ENCODE results near the gene TMEM11.

DNA sequence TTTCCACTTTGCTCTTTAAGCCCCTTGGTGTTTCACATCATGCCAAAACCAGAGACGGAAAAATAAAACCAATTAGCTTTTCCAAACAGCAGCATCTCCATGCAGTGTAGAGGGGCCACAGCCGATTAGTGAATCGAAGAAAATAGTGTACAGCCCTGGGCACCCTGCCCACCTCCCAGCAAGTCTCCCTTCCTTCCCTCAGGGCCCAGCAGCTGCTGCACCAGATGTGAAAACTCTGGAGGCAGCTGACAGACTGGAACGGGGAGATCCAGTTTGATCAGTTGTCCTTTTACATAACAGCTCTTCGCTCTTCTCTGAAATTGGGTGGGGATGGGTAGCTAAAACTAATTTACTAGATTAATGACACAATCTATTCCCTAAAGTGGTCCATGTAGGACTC lies 19.3 kb downstream of the TMEM11 start:
- TF ChIP-seq, protein P1, sequence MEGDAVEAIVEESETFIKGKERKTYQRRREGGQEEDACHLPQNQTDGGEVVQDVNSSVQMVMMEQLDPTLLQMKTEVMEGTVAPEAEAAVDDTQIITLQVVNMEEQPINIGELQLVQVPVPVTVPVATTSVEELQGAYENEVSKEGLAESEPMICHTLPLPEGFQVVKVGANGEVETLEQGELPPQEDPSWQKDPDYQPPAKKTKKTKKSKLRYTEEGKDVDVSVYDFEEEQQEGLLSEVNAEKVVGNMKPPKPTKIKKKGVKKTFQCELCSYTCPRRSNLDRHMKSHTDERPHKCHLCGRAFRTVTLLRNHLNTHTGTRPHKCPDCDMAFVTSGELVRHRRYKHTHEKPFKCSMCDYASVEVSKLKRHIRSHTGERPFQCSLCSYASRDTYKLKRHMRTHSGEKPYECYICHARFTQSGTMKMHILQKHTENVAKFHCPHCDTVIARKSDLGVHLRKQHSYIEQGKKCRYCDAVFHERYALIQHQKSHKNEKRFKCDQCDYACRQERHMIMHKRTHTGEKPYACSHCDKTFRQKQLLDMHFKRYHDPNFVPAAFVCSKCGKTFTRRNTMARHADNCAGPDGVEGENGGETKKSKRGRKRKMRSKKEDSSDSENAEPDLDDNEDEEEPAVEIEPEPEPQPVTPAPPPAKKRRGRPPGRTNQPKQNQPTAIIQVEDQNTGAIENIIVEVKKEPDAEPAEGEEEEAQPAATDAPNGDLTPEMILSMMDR (IDR thresholded peaks at IDR 0.05), result no peak
- no peak for TF ChIP-seq POLR2A (IDR thresholded peaks at IDR 0.05)

Measured in Peyer's patch (tissue), 4 donors.